ENCODE measurements around the gene ANKS1B.

The ANKS1B gene

DNA sequence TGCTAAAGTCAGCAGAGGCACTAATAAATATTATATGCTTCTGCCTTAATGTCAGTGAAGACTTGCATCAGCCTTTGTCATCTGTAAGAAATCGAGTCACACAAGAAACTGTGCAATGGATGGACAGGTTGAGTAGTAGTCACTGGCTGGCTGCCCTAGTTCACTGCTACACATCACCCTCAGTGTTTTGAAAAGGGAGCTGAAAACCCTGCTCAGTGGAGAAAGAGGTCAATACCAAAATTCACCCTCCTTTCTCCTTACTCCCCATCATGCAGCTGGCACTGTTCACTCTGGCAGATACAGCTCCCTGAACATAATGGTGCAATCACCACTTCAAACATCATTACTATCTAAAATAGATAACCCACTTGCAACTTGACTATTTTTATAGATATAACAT is 6.6 kb downstream of the ANKS1B start:
- TF ChIP-seq, protein P1, sequence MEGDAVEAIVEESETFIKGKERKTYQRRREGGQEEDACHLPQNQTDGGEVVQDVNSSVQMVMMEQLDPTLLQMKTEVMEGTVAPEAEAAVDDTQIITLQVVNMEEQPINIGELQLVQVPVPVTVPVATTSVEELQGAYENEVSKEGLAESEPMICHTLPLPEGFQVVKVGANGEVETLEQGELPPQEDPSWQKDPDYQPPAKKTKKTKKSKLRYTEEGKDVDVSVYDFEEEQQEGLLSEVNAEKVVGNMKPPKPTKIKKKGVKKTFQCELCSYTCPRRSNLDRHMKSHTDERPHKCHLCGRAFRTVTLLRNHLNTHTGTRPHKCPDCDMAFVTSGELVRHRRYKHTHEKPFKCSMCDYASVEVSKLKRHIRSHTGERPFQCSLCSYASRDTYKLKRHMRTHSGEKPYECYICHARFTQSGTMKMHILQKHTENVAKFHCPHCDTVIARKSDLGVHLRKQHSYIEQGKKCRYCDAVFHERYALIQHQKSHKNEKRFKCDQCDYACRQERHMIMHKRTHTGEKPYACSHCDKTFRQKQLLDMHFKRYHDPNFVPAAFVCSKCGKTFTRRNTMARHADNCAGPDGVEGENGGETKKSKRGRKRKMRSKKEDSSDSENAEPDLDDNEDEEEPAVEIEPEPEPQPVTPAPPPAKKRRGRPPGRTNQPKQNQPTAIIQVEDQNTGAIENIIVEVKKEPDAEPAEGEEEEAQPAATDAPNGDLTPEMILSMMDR (IDR thresholded peaks at IDR 0.05): no peak

DNA sequence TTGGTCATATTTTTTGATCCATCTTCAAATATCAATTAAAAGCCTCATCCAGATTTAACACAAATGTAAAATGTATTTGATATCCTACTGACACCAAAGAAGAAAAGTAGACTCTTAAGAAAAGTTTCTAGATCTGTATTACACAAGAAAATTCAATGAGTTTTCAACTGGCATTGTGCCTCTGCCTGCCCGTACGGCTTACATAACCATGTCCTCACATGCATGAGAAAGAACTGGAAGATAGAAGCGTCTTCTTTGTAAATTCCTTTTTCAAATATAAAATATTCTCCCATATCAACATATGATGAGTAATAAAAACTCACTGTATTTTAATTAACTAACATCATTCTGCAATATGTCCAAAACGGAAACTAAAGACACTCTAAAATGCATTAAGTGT is 7.2 kb downstream of the ANKS1B start:
- TF ChIP-seq, protein P1 (IDR thresholded peaks at IDR 0.05): no peak

DNA sequence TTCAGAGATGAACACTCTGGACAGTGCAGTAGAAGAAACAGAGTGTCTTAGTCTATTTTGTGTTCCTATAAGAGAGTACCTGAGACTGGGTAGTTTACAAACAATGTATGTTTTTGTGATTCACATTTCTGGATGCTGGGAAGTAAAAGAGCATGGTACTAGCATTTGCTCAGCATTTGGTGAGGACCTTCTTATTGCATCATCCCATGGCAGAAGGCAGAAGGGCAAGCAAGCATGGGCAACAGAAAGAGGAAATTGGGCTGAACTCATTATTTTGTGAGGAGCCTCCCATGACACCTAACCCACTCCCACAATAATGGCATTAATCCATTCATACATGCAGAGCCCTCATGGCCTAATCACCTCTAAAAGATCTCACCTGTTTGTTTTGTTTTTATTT is 8.0 kb downstream of the ANKS1B start:
- TF ChIP-seq, protein P1 (IDR thresholded peaks at IDR 0.05): no peak

DNA sequence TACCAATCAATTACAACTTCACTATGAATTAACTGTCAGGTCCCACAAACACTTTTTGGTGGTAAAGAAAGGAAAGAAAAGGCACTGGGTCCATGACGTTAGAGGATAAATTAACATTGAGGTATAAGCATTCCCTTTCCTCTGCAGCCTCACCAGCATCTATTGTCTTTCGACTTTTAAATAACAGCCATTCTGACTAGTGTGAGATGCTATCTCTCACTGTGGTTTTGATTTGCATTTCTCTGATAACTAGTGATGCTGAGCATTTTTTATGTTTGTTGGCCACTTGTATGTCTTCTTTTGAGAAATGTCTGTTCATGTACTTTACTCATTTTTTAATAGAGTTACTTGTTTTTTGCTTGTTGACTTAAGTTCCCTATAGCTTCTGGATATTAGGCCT is 9.4 kb downstream of the ANKS1B start:
- TF ChIP-seq, protein P1 (IDR thresholded peaks at IDR 0.05): no peak

DNA sequence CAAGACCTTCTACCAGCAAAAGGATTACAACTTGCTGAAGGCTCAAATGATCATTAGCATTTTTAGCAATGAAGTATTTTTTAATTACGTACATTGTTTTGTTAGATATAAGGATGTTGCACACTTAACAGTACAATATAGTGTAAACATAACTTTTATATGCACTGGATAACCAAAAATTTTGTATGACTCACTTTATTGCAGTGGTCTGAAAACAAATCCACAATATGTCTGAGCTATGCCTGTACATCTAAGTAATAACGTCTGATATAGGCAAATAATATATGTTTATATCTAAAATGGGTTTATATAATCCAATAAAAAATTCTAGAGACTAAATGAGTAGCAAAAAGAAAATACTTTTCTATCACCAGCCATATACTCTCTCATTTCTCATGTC is 10.6 kb downstream of the ANKS1B start:
- TF ChIP-seq, protein P1 (IDR thresholded peaks at IDR 0.05): no peak

DNA sequence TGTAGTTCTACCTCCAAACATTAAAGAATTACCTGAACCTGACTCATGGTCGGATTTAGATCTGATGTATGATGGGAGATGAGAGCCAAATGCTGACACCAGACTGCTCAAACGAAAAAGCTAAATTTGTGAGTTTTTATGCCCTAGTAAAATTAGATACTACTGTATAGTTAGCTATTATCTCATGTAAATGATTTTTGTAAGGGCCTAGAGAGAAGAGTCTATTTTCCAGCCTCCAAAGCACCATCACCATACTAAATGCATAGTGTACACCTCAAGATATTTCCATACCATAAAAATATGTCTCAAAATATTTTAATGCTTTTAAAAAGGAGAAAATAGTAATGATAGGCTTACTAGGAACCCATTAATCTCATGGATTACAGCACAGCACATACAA is 18.3 kb downstream of the ANKS1B start:
- TF ChIP-seq, protein P1 (IDR thresholded peaks at IDR 0.05): no peak

DNA sequence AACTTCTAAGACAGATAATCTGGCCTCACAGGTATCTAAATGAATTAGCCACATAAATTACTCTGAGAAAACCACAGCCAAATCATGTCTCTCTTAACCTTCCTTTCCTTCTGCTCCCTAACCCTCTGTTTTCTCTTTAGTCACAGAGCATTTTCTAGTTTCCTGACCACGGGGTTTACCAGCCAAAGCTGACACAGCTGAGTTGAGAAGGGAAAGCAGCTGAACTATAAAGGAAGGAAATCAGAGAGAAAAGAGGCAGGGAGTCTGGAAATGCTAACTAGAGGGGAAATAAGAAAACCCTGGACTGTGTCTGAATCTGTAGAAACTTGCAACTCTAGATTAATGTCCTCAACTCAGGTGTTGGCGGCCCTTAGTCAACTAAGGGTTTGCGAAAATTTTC is 24.4 kb downstream of the ANKS1B start:
- TF ChIP-seq, protein P1 (IDR thresholded peaks at IDR 0.05): no peak

DNA sequence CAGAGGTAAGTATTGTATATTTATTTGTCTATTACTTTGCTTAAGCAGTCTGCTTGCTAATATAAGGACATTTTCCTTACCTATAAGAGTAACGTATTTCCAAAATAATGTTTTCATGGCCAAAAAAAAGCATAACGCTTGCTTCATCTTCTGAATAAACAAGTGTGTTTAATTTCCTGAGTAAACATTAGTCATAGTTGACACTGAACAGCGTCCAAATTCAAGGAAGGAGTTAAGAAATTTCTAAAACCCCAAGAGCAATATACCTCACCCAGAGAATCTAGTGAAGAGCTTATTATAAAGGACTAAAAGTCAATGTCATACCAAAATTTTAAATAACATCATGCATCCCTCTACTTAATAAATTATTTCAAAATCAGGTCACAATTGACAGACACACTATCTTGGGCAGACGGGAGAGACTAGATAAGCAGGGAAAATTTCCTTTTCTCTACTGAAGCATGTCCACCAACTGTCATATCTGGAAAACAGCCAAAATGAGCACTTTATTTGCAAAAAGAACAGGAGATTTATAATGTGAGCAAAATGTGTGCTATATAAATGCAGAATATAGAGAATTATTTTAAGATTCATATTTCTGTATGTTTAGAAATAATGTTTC is 25.1 kb downstream of the ANKS1B start:
- TF ChIP-seq, protein P1 (IDR thresholded peaks at IDR 0.05): no peak
